H9 (cell line): Measurements from ENCODE around the gene PPFIBP1. TPM values are rescaled to one million over a fixed set of nuclear protein-coding genes. Genes with fewer than 3 reads are reported as not detected.

Source experiments
- DNase-seq: peaks from one replicate; pipeline ENCODE4 v3.0.0-alpha.2; 2017
- H2AFZ ChIP-seq: one replicate; pipeline ENCODE4 v1.6.1; 2013; ENCODE audit warnings: mild to moderate bottlenecking, low read length, control low read depth, moderate library complexity
- H2AK5ac ChIP-seq: 2 replicates; pipeline ENCODE4 v1.6.1; 2013; ENCODE audit warnings: low read length, control low read depth, mixed read lengths; ENCODE audit not compliant: insufficient read length
- H2BK120ac ChIP-seq: one replicate; pipeline ENCODE4 v1.6.1; 2013; ENCODE audit warnings: low read depth, mild to moderate bottlenecking, low read length, control low read depth, inconsistent platforms; ENCODE audit not compliant: poor library complexity, severe bottlenecking
- H2BK12ac ChIP-seq: 2 replicates; pipeline ENCODE4 v1.6.1; 2013; ENCODE audit warnings: low read length, control low read depth, mixed read lengths, low read depth; ENCODE audit not compliant: insufficient read length
- H2BK15ac ChIP-seq: 2 replicates; pipeline ENCODE4 v1.6.1; 2013; ENCODE audit warnings: low read depth, low read length, control low read depth
- H2BK20ac ChIP-seq: one replicate; pipeline ENCODE4 v1.6.1; 2013; ENCODE audit warnings: low read depth, mild to moderate bottlenecking, low read length, control low read depth, inconsistent platforms; ENCODE audit not compliant: poor library complexity, severe bottlenecking
- H2BK5ac ChIP-seq: 2 replicates; pipeline ENCODE4 v1.6.1; 2013; ENCODE audit warnings: low read length, control low read depth, mixed read lengths; ENCODE audit not compliant: insufficient read length
- H3K14ac ChIP-seq: 2 replicates; pipeline ENCODE4 v1.6.1; 2013; ENCODE audit warnings: low read length, control low read depth; ENCODE audit not compliant: insufficient read depth
- H3K18ac ChIP-seq: 2 replicates; pipeline ENCODE4 v1.6.1; 2013; ENCODE audit warnings: low read depth, mild to moderate bottlenecking, mixed read lengths, low read length, control low read depth; ENCODE audit not compliant: insufficient read length
- H3K23ac ChIP-seq: 2 replicates; pipeline ENCODE4 v1.6.1; 2013; ENCODE audit warnings: low read length, control low read depth, mixed read lengths, low read depth; ENCODE audit not compliant: insufficient read length
- H3K23me2 ChIP-seq: 2 replicates; pipeline ENCODE4 v1.6.1; 2013; ENCODE audit warnings: low read depth, mild to moderate bottlenecking, mixed read lengths, low read length, control low read depth; ENCODE audit not compliant: insufficient read length, poor library complexity, severe bottlenecking
- H3K27ac ChIP-seq: 2 replicates; pipeline ENCODE4 v1.5.1; 2013; ENCODE audit warnings: low read length, control low read depth, mixed read lengths, low read depth; ENCODE audit not compliant: insufficient read length
- H3K27me3 ChIP-seq: 2 replicates; pipeline ENCODE4 v1.6.1; 2013; ENCODE audit warnings: low read length, control low read depth, inconsistent platforms; ENCODE audit not compliant: insufficient read depth
- H3K4ac ChIP-seq: 2 replicates; pipeline ENCODE4 v1.6.1; 2013; ENCODE audit warnings: low read depth, mild to moderate bottlenecking, control low read depth, inconsistent platforms, low read length, moderate library complexity
- H3K4me1 ChIP-seq: 2 replicates; pipeline ENCODE4 v1.6.1; 2013; ENCODE audit warnings: low read length, control low read depth, inconsistent platforms; ENCODE audit not compliant: insufficient read depth
- H3K4me2 ChIP-seq: 2 replicates; pipeline ENCODE4 v1.6.1; 2013; ENCODE audit warnings: low read length, control low read depth, mixed read lengths; ENCODE audit not compliant: insufficient read length, insufficient read depth
- H3K56ac ChIP-seq: 2 replicates; pipeline ENCODE4 v1.6.1; 2013; ENCODE audit warnings: low read depth, mild to moderate bottlenecking, mixed read lengths, low read length, control low read depth; ENCODE audit not compliant: insufficient read length
- H3K79me1 ChIP-seq: 2 replicates; pipeline ENCODE4 v1.6.1; 2013; ENCODE audit warnings: low read depth, mild to moderate bottlenecking, moderate library complexity, low read length, control low read depth, inconsistent platforms; ENCODE audit not compliant: insufficient read depth, poor library complexity, severe bottlenecking
- H3K79me2 ChIP-seq: 2 replicates; pipeline ENCODE4 v1.6.1; 2013; ENCODE audit warnings: low read length, control low read depth, inconsistent platforms; ENCODE audit not compliant: insufficient read depth
- H3K9ac ChIP-seq: 2 replicates; pipeline ENCODE4 v1.6.1; 2013; ENCODE audit warnings: low read length, control low read depth, mixed read lengths; ENCODE audit not compliant: insufficient read length; ENCODE audit errors: extremely low read depth
- H3K9me3 ChIP-seq: one replicate; pipeline ENCODE4 v1.6.1; 2013; ENCODE audit warnings: low read depth, low read length, inconsistent platforms; ENCODE audit not compliant: control insufficient read depth
- H3T11ph ChIP-seq: one replicate; pipeline ENCODE4 v1.6.1; 2013; ENCODE audit warnings: mild to moderate bottlenecking, low read length, control low read depth, inconsistent platforms
- H4K20me1 ChIP-seq: one replicate; pipeline ENCODE4 v1.6.1; 2013; ENCODE audit not compliant: control insufficient read depth, insufficient read length, insufficient read depth
- H4K5ac ChIP-seq: 2 replicates; pipeline ENCODE4 v1.6.1; 2013; ENCODE audit warnings: low read depth, mild to moderate bottlenecking, mixed read lengths, low read length, control low read depth; ENCODE audit not compliant: insufficient read length
- H4K8ac ChIP-seq: replicated peaks from 2 replicates; pipeline ENCODE4 v1.6.1; 2013; ENCODE audit warnings: low read length, control low read depth, mixed read lengths, low read depth; ENCODE audit not compliant: insufficient read length
- H4K91ac ChIP-seq: 2 replicates; pipeline ENCODE4 v1.6.1; 2013; ENCODE audit warnings: low read depth, mild to moderate bottlenecking, moderate library complexity, mixed read lengths, low read length, control low read depth; ENCODE audit not compliant: insufficient read length
- H3K27ac Mint-ChIP-seq, 3 experiments: 2 replicates in 2 of 3; 3 replicates in 1 of 3; pipeline ENCODE4 v1.8.0; 2020 to 2021; ENCODE audit warnings: mixed read lengths in 3 of 3, mild to moderate bottlenecking in 1 of 3, moderate library complexity in 1 of 3
- H3K27me3 Mint-ChIP-seq: 2 replicates; pipeline ENCODE4 v1.8.0; 2021; ENCODE audit warnings: low read depth, mild to moderate bottlenecking, moderate library complexity, mixed read lengths
- H3K36me3 Mint-ChIP-seq, 3 experiments: 2 replicates in 2 of 3; 3 replicates in 1 of 3; pipeline ENCODE4 v1.8.0; 2020 to 2021; ENCODE audit warnings: low read depth in 3 of 3, mixed read lengths in 3 of 3; ENCODE audit not compliant: insufficient read depth in 1 of 3
- H3K4me1 Mint-ChIP-seq, 2 experiments: 2 replicates each; pipeline ENCODE4 v1.8.0; 2020; ENCODE audit warnings: mixed read lengths in 2 of 2
- H3K4me3 Mint-ChIP-seq, 2 experiments: 2 replicates in 1 of 2; 3 replicates in 1 of 2; pipeline ENCODE4 v1.8.0; 2020 to 2021; ENCODE audit warnings: mild to moderate bottlenecking in 2 of 2, mixed read lengths in 2 of 2, moderate library complexity in 1 of 2
- H3K9me3 Mint-ChIP-seq, 2 experiments: 2 replicates in 1 of 2; 3 replicates in 1 of 2; pipeline ENCODE4 v1.8.0; 2020; ENCODE audit warnings: mild to moderate bottlenecking in 2 of 2, mixed read lengths in 2 of 2, moderate library complexity in 1 of 2
- WGBS: extraction: QIAGEN DNeasy Blood & Tissue Kit; methylation state at CpG from one replicate; pipeline ENCODE4 v1.1.7; 2013; ENCODE audit warnings: missing lambda C conversion rate, low lambda C conversion rate, mixed read lengths; ENCODE audit not compliant: insufficient read length; ENCODE audit errors: extremely low coverage; 5-methylcytosine and 5-hydroxymethylcytosine counted together
- total RNA-seq: library from RNA; stranded (reverse); gene quantifications from 2 replicates; pipeline ENCODE4 v1.2.1, GENCODE V29; 2021
- TF ChIP-seq, protein P1 (sequence below): fragments of 200-600 bp; sonication (generic); conservative IDR thresholded peaks from 3 replicates; pipeline ENCODE4 v1.8.0; 2021; ENCODE audit warnings: antibody characterized with exemption, mild to moderate bottlenecking

PPFIBP1 gene
- total RNA-seq, 1 experiment from 2014 or later, result 29.2 TPM

DNA sequence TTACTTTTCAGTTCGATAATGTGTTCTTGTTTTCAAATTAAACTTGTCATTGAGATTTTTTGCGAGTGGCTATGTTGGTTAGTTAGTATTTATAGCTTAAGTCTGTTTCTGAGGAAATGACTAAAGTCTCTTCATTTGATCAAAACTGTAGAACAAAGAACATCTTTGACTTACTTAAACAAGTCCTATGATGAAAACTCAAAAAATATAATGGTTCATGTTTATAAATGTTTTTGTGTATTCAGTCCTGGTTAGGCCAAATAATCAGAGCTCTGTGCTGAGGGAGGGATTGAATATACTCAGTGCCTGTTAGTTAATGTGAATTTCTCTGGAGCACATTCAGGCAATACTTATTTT, 51.7 kb downstream of the PPFIBP1 start:
- H3K27ac ChIP-seq, result no peak overlapping the region

More for the DNA sequence above, 51.7 kb downstream of the PPFIBP1 start:
- H3T11ph ChIP-seq, result no peak overlapping the region
- TF ChIP-seq, protein P1, sequence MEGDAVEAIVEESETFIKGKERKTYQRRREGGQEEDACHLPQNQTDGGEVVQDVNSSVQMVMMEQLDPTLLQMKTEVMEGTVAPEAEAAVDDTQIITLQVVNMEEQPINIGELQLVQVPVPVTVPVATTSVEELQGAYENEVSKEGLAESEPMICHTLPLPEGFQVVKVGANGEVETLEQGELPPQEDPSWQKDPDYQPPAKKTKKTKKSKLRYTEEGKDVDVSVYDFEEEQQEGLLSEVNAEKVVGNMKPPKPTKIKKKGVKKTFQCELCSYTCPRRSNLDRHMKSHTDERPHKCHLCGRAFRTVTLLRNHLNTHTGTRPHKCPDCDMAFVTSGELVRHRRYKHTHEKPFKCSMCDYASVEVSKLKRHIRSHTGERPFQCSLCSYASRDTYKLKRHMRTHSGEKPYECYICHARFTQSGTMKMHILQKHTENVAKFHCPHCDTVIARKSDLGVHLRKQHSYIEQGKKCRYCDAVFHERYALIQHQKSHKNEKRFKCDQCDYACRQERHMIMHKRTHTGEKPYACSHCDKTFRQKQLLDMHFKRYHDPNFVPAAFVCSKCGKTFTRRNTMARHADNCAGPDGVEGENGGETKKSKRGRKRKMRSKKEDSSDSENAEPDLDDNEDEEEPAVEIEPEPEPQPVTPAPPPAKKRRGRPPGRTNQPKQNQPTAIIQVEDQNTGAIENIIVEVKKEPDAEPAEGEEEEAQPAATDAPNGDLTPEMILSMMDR, result no peak
- no peak overlapping the region for H2BK5ac ChIP-seq
- no peak for DNase-seq
- no peak overlapping the region for H3K4me3 Mint-ChIP-seq
- no peaks in the 10 kb centered on the region; a peak in 1 of 5 replicates for H3K9me3 Mint-ChIP-seq
- H4K5ac ChIP-seq, result no peak overlapping the region
- H3K27ac Mint-ChIP-seq, result no peak overlapping the region
- no peak overlapping the region for H3K4me2 ChIP-seq
- no peak overlapping the region for H2BK120ac ChIP-seq
- no peak overlapping the region for H3K9ac ChIP-seq
- H3K27me3 ChIP-seq, result no peaks in the 10 kb centered on the region
- no peak overlapping the region for H3K18ac ChIP-seq
- no peak overlapping the region for H2AK5ac ChIP-seq
- H3K9me3 ChIP-seq, result no peaks in the 10 kb centered on the region
- no peaks in the 10 kb centered on the region for H3K23me2 ChIP-seq
- peaks cover 3 to 8% of the 10 kb centered on the region in 2 experiments; a peak in 3 of 4 replicates for H3K4me1 Mint-ChIP-seq
- no peaks in the 10 kb centered on the region for H3K79me1 ChIP-seq
- no peak overlapping the region for H2BK20ac ChIP-seq
- H3K4ac ChIP-seq, result no peak overlapping the region
- H4K91ac ChIP-seq, result no peak overlapping the region
- no peak overlapping the region for H4K8ac ChIP-seq
- no peak overlapping the region for H2BK15ac ChIP-seq
- no peak overlapping the region for H2AFZ ChIP-seq
- WGBS, result no CpG with 5 or more reads among the region's 2 CpGs
- H3K14ac ChIP-seq, result no peak overlapping the region
- no peaks in the 10 kb centered on the region for H3K27me3 Mint-ChIP-seq
- no peaks in the 10 kb centered on the region for H4K20me1 ChIP-seq
- H3K36me3 Mint-ChIP-seq, result peaks cover 0 to 1% (median 0%) of the 10 kb centered on the region in 3 experiments; a peak in 2 of 7 replicates
- no peaks in the 10 kb centered on the region for H3K79me2 ChIP-seq
- H3K23ac ChIP-seq, result no peak overlapping the region
- H3K56ac ChIP-seq, result no peak overlapping the region
- no peak overlapping the region for H2BK12ac ChIP-seq
- H3K4me1 ChIP-seq, result no peaks in the 10 kb centered on the region
